ENCODE results near the gene CDHR3.

CDHR3 gene

GRCh38 chr7:106075937-106076336, 112.9 kb downstream of the CDHR3 start (continued):
- TF ChIP-seq, protein P1, sequence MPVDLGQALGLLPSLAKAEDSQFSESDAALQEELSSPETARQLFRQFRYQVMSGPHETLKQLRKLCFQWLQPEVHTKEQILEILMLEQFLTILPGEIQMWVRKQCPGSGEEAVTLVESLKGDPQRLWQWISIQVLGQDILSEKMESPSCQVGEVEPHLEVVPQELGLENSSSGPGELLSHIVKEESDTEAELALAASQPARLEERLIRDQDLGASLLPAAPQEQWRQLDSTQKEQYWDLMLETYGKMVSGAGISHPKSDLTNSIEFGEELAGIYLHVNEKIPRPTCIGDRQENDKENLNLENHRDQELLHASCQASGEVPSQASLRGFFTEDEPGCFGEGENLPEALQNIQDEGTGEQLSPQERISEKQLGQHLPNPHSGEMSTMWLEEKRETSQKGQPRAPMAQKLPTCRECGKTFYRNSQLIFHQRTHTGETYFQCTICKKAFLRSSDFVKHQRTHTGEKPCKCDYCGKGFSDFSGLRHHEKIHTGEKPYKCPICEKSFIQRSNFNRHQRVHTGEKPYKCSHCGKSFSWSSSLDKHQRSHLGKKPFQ (tag by site-specific recombination; IDR thresholded peaks at IDR 0.05), result peak; percentile 82
- no peak for TF ChIP-seq ZSCAN30 (tag by site-specific recombination; IDR thresholded peaks at IDR 0.05)
- TF ChIP-seq ZSCAN23 (tag by site-specific recombination; IDR thresholded peaks at IDR 0.05), result no peak
- no peak for TF ChIP-seq ZNF211 (tag by site-specific recombination; IDR thresholded peaks at IDR 0.05; ENCODE audit: low read depth)
- TF ChIP-seq FEZF1 (tag by site-specific recombination; IDR thresholded peaks at IDR 0.05), result peak; percentile 51; the same call in 1 of the 2 replicates
- no peak for TF ChIP-seq ATF2 (tag by site-specific recombination; IDR thresholded peaks at IDR 0.05; ENCODE audit: low read depth)
- no peak for TF ChIP-seq ZNF394 (tag by site-specific recombination; IDR thresholded peaks at IDR 0.05; ENCODE audit: borderline replicate concordance)
- TF ChIP-seq ZNF133 (tag by site-specific recombination; IDR thresholded peaks at IDR 0.05), result no peak
- no peak for TF ChIP-seq SCRT1 (tag by site-specific recombination; IDR thresholded peaks at IDR 0.05; ENCODE audit: borderline replicate concordance)
- TF ChIP-seq ZNF23 (tag by site-specific recombination; IDR thresholded peaks at IDR 0.05; ENCODE audit: borderline replicate concordance), result no peak
- TF ChIP-seq KLF10 (tag by site-specific recombination; IDR thresholded peaks at IDR 0.05), result no peak
- no peak for TF ChIP-seq ZNF354C (tag by site-specific recombination; IDR thresholded peaks at IDR 0.05; ENCODE audit: borderline replicate concordance, low read depth)
- no peak for TF ChIP-seq RBAK (tag by site-specific recombination; IDR thresholded peaks at IDR 0.05)
- TF ChIP-seq ZSCAN18 (tag by site-specific recombination; IDR thresholded peaks at IDR 0.05), result no peak
- no peak for TF ChIP-seq ZNF112 (tag by site-specific recombination; IDR thresholded peaks at IDR 0.05)
- TF ChIP-seq, protein P2, sequence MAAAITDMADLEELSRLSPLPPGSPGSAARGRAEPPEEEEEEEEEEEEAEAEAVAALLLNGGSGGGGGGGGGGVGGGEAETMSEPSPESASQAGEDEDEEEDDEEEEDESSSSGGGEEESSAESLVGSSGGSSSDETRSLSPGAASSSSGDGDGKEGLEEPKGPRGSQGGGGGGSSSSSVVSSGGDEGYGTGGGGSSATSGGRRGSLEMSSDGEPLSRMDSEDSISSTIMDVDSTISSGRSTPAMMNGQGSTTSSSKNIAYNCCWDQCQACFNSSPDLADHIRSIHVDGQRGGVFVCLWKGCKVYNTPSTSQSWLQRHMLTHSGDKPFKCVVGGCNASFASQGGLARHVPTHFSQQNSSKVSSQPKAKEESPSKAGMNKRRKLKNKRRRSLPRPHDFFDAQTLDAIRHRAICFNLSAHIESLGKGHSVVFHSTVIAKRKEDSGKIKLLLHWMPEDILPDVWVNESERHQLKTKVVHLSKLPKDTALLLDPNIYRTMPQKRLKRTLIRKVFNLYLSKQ (tag by site-specific recombination; IDR thresholded peaks at IDR 0.05; ENCODE audit: borderline replicate concordance), result no peak
- TF ChIP-seq ZNF184 (tag by site-specific recombination; IDR thresholded peaks at IDR 0.05), result no peak
- no peak for TF ChIP-seq KLF1 (tag by site-specific recombination; IDR thresholded peaks at IDR 0.05)
- TF ChIP-seq ZNF157 (tag by site-specific recombination; IDR thresholded peaks at IDR 0.05), result no peak
- TF ChIP-seq ZNF658 (tag by site-specific recombination; IDR thresholded peaks at IDR 0.05), result no peak
- no peak for TF ChIP-seq ZNF585B (tag by site-specific recombination; IDR thresholded peaks at IDR 0.05)
- no peak for TF ChIP-seq ZBTB21 (tag by site-specific recombination; IDR thresholded peaks at IDR 0.05)
- TF ChIP-seq ZBTB6 (tag by site-specific recombination; IDR thresholded peaks at IDR 0.05), result no peak
- TF ChIP-seq ZBTB44 (tag by site-specific recombination; IDR thresholded peaks at IDR 0.05), result peak; percentile 54; the same call in 1 of the 2 replicates
- TF ChIP-seq IKZF3 (tag by site-specific recombination; IDR thresholded peaks at IDR 0.05), result no peak
- TF ChIP-seq ZNF148 (tag by site-specific recombination; IDR thresholded peaks at IDR 0.05; ENCODE audit: borderline replicate concordance), result no peak
- TF ChIP-seq SP7 (tag by site-specific recombination; IDR thresholded peaks at IDR 0.05), result no peak
- TF ChIP-seq, protein P3, sequence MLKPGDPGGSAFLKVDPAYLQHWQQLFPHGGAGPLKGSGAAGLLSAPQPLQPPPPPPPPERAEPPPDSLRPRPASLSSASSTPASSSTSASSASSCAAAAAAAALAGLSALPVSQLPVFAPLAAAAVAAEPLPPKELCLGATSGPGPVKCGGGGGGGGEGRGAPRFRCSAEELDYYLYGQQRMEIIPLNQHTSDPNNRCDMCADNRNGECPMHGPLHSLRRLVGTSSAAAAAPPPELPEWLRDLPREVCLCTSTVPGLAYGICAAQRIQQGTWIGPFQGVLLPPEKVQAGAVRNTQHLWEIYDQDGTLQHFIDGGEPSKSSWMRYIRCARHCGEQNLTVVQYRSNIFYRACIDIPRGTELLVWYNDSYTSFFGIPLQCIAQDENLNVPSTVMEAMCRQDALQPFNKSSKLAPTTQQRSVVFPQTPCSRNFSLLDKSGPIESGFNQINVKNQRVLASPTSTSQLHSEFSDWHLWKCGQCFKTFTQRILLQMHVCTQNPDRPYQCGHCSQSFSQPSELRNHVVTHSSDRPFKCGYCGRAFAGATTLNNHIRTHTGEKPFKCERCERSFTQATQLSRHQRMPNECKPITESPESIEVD (tag by site-specific recombination; IDR thresholded peaks at IDR 0.05), result peak; percentile 63

All from HEK293 (cell line).